ENCODE results near the gene KIF24. TPM values are rescaled to one million over a fixed set of nuclear protein-coding genes. Genes with fewer than 3 reads are reported as not detected.

Gene KIF24
- total and polyA plus RNA-seq, 2 donors (not counting 1 experiment from before 2014, with no cell fraction given): 0.07 to 0.79 TPM

DNA sequence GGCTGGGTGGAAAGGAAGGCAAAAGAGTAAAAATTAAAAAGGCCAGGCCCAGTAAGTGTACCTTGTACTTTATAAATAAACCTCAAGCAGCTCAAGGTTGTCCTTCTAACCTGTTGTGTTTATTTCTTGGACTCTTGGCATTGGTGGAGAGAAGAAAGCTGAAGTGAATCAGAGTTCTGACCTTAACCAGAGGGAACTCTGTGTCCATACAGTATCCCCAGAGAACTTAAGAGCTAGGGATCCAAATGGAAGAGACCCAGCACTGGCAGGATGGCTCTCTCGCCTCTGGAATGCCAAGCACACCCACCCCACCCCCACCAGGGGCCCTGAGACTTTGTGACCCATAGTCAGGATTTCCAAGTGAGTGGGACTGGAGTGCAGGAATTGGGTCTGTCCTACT is 14.5 kb upstream of the KIF24 start:
- Mint-ChIP-seq H3K4me3 (no peak overlapping the region), H3K27ac (no peak overlapping the region), H3K27me3 (no peaks in the 10 kb centered on the region), H3K4me1 (no peaks in the 10 kb centered on the region), H3K9me3 (ENCODE audit: insufficient read depth) (no peaks in the 10 kb centered on the region)
- Histone ChIP-seq H3K27me3 (replicated peaks in 1 of 4; ENCODE audit: control extremely low read depth in 1 of 4, control insufficient read depth in 3 of 4, insufficient read depth in 4 of 4, low read length in 3 of 4) (no peaks in the 10 kb centered on the region), H3K79me2 (ENCODE audit: control insufficient read depth, insufficient read depth, low read length) (no peaks in the 10 kb centered on the region), H2AFZ (ENCODE audit: insufficient read depth, low read depth, low read length, poor library complexity, severe bottlenecking) (no peak overlapping the region), H3K36me3 (replicated peaks in 1 of 2; ENCODE audit: control extremely low read depth in 1 of 2, control insufficient read depth in 1 of 2, extremely low read depth in 1 of 2, insufficient read depth in 2 of 2, low read length in 1 of 2) (peaks cover 0 to 41% of the 10 kb centered on the region in 2 experiments), H3K9ac (ENCODE audit: low read length) (no peak overlapping the region), H3K9me3 (ENCODE audit: control extremely low read depth in 1 of 3, control insufficient read depth in 2 of 3, insufficient read depth in 1 of 3, low read length in 2 of 3) (no peaks in the 10 kb centered on the region), H4K20me1 (ENCODE audit: control insufficient read depth, insufficient read depth, low read length, poor library complexity, severe bottlenecking) (no peaks in the 10 kb centered on the region), H3K4me2 (replicated peaks; ENCODE audit: low read depth, low read length, poor library complexity, severe bottlenecking) (no peak overlapping the region), H3K4me3 (ENCODE audit: control extremely low read depth in 1 of 5, extremely low read depth in 1 of 5, insufficient read depth in 1 of 5, low read depth in 2 of 5, low read length in 4 of 5) (no peak overlapping the region), H3K4me1 (ENCODE audit: control insufficient read depth in 2 of 2, insufficient read depth in 2 of 2, low read length in 2 of 2) (no peaks in the 10 kb centered on the region), H3K27ac (ENCODE audit: low read length in 2 of 2) (no peak overlapping the region)
- no peak for TF ChIP-seq EZH2 (IDR thresholded peaks at IDR 0.05; ENCODE audit: borderline replicate concordance, insufficient read depth, low read depth, low read length, poor library complexity, severe bottlenecking)
- TF ChIP-seq, protein P1, sequence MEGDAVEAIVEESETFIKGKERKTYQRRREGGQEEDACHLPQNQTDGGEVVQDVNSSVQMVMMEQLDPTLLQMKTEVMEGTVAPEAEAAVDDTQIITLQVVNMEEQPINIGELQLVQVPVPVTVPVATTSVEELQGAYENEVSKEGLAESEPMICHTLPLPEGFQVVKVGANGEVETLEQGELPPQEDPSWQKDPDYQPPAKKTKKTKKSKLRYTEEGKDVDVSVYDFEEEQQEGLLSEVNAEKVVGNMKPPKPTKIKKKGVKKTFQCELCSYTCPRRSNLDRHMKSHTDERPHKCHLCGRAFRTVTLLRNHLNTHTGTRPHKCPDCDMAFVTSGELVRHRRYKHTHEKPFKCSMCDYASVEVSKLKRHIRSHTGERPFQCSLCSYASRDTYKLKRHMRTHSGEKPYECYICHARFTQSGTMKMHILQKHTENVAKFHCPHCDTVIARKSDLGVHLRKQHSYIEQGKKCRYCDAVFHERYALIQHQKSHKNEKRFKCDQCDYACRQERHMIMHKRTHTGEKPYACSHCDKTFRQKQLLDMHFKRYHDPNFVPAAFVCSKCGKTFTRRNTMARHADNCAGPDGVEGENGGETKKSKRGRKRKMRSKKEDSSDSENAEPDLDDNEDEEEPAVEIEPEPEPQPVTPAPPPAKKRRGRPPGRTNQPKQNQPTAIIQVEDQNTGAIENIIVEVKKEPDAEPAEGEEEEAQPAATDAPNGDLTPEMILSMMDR (IDR thresholded peaks at IDR 0.05): no peak
- CTCF ChIA-PET: interaction anchor here (1.2 to 1.8 kb wide), 2 partner anchors 11 to 33 kb away, joined by 4 to 6 read pairs; partner anchors contain the start of gene MYORG
- intact Hi-C loops (cut with micrococcal nuclease): no loop called here
- POLR2A ChIA-PET: no interaction called here
- no peak for DNase-seq
- no CpG with 5 or more reads among the region's 1 CpG for WGBS (ENCODE audit: insufficient coverage)
- no peak for ATAC-seq (ENCODE audit: low read depth)

GRCh38 chr9:34343090-34343489 is 14.0 kb upstream of the KIF24 start:
- H3K27me3 Mint-ChIP-seq: no peaks in the 10 kb centered on the region
- Histone ChIP-seq H4K20me1 (ENCODE audit: control insufficient read depth, insufficient read depth, low read length, poor library complexity, severe bottlenecking) (no peaks in the 10 kb centered on the region), H3K4me1 (ENCODE audit: control insufficient read depth in 2 of 2, insufficient read depth in 2 of 2, low read length in 2 of 2) (no peaks in the 10 kb centered on the region), H3K27ac (ENCODE audit: low read length in 2 of 2) (no peak overlapping the region), H3K4me3 (ENCODE audit: control extremely low read depth in 1 of 5, extremely low read depth in 1 of 5, insufficient read depth in 1 of 5, low read depth in 2 of 5, low read length in 4 of 5) (no peak overlapping the region), H3K36me3 (replicated peaks in 1 of 2; ENCODE audit: control extremely low read depth in 1 of 2, control insufficient read depth in 1 of 2, extremely low read depth in 1 of 2, insufficient read depth in 2 of 2, low read length in 1 of 2) (peaks cover 0 to 42% of the 10 kb centered on the region in 2 experiments), H3K4me2 (replicated peaks; ENCODE audit: low read depth, low read length, poor library complexity, severe bottlenecking) (no peak overlapping the region), H3K27me3 (replicated peaks in 1 of 4; ENCODE audit: control extremely low read depth in 1 of 4, control insufficient read depth in 3 of 4, insufficient read depth in 4 of 4, low read length in 3 of 4) (no peaks in the 10 kb centered on the region), H3K9ac (ENCODE audit: low read length) (no peak overlapping the region), H3K79me2 (ENCODE audit: control insufficient read depth, insufficient read depth, low read length) (no peaks in the 10 kb centered on the region), H3K9me3 (ENCODE audit: control extremely low read depth in 1 of 3, control insufficient read depth in 2 of 3, insufficient read depth in 1 of 3, low read length in 2 of 3) (no peaks in the 10 kb centered on the region), H2AFZ (ENCODE audit: insufficient read depth, low read depth, low read length, poor library complexity, severe bottlenecking) (no peak overlapping the region)
- intact Hi-C loops (cut with micrococcal nuclease): no loop called here
- H3K4me1 Mint-ChIP-seq: no peaks in the 10 kb centered on the region
- DNase-seq (no peak), ATAC-seq (ENCODE audit: low read depth) (no peak)
- ChIA-PET POLR2A (interaction anchor here (0.7 kb wide), 1 partner anchor 45 kb away, joined by 4 read pairs; no protein-coding TSS in a partner anchor), CTCF (interaction anchor here (1.2 to 1.8 kb wide), 2 partner anchors 11 to 34 kb away, joined by 4 to 6 read pairs; partner anchors contain the start of gene MYORG)
- no peak overlapping the region for H3K27ac Mint-ChIP-seq
- WGBS (ENCODE audit: insufficient coverage): 100% methylated on average over 5 of the region's 5 CpGs
- TF ChIP-seq EZH2 (IDR thresholded peaks at IDR 0.05; ENCODE audit: borderline replicate concordance, insufficient read depth, low read depth, low read length, poor library complexity, severe bottlenecking): no peak
- TF ChIP-seq, protein P1 (IDR thresholded peaks at IDR 0.05): no peak
- H3K4me3 Mint-ChIP-seq: no peak overlapping the region
- H3K9me3 Mint-ChIP-seq (ENCODE audit: insufficient read depth): no peaks in the 10 kb centered on the region
